NB4 (cell line): Measurements from ENCODE around the gene ECHDC3.

Experiments
- MAX ChIP-seq: IDR thresholded peaks from 2 replicates; pipeline ENCODE4 v1.6.1; 2011; ENCODE audit warnings: low read depth, low read length
- MYC ChIP-seq: IDR thresholded peaks from 2 replicates; pipeline ENCODE4 v1.6.1; 2011; ENCODE audit warnings: low read depth, low read length
- POLR2A ChIP-seq: IDR thresholded peaks from 2 replicates; pipeline ENCODE4 v1.6.1; 2011; ENCODE audit warnings: mild to moderate bottlenecking; ENCODE audit not compliant: insufficient read length; ENCODE audit errors: extremely low read depth
- TF ChIP-seq, protein P1 (sequence below): IDR thresholded peaks from one replicate; pipeline ENCODE4 v1.5.1; 2012; ENCODE audit warnings: low read depth, low read length

- TF ChIP-seq POLR2A (no peak), MAX (no peak), MYC (no peak)
- TF ChIP-seq, protein P1, sequence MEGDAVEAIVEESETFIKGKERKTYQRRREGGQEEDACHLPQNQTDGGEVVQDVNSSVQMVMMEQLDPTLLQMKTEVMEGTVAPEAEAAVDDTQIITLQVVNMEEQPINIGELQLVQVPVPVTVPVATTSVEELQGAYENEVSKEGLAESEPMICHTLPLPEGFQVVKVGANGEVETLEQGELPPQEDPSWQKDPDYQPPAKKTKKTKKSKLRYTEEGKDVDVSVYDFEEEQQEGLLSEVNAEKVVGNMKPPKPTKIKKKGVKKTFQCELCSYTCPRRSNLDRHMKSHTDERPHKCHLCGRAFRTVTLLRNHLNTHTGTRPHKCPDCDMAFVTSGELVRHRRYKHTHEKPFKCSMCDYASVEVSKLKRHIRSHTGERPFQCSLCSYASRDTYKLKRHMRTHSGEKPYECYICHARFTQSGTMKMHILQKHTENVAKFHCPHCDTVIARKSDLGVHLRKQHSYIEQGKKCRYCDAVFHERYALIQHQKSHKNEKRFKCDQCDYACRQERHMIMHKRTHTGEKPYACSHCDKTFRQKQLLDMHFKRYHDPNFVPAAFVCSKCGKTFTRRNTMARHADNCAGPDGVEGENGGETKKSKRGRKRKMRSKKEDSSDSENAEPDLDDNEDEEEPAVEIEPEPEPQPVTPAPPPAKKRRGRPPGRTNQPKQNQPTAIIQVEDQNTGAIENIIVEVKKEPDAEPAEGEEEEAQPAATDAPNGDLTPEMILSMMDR = no peak
Measured at GRCh38 chr10:11693376-11693775, 48.8 kb upstream of the ECHDC3 start.
